AG10803 (cell line): ENCODE results near the gene RBM43.
A peak's percentile ranks its signal among the peaks of the same experiment; 100 is the strongest.
"Not testable (repeated sequence)": the region's sequence is repeated elsewhere in the genome, so short reads cannot be mapped to it uniquely, and the experiment has no call there.

Experiments used
- DNase-seq: peaks from one replicate; pipeline ENCODE4 v3.0.0; 2010; ENCODE audit warnings: low read depth
- H3K4me3 ChIP-seq: 2 replicates; pipeline ENCODE4 v1.5.1; 2011; ENCODE audit warnings: mild to moderate bottlenecking, low read length, control low read depth
- TF ChIP-seq, protein P1 (sequence below): conservative IDR thresholded peaks from 2 replicates; pipeline ENCODE4 v1.5.1; 2011; ENCODE audit warnings: mild to moderate bottlenecking, low read length, control low read depth, inconsistent platforms

The RBM43 gene

DNA sequence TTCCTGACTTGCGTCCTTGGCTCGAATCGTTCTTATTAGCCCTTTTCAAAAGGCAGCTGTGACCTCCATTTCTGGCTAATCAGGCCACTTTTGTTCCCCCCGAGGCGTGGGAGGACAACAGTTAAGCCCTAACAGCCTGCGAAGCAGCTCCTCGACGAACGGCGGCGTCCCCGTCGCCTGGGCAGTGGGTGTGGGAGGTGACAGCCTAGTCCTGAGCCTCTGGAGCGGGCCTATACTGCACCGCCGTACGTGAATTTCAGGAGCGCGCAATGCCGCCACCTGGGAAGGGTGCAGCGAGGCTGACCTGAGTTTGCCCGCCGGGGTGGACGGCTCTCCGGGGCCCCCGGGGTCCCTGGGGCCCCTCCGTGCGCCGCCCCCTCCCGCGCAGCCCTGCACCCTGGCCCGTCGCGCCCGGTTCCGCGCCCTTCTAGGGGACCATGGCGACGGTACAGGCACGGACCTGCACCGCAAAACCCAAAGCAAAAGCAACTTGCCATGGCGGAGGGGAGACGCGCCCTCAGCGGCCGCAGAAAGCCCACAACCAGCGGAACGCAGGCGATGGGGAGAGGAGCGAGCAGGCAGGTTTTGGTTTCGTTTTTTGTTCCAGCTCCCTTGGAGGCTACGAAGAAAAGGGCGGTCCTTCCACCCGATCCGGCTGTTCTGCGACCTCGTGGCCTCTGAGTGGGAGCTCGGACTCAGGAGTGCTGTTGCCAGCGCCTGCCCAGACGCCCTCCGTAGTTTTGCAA lies at the start of gene RBM43:
Gene RBM43 (minus strand): TSS at position 633 of the 746 bp plus-strand sequence. CDS start 136 bp downstream, at position 497.
- DNase-seq, result peak; percentile 96
- TF ChIP-seq, protein P1, sequence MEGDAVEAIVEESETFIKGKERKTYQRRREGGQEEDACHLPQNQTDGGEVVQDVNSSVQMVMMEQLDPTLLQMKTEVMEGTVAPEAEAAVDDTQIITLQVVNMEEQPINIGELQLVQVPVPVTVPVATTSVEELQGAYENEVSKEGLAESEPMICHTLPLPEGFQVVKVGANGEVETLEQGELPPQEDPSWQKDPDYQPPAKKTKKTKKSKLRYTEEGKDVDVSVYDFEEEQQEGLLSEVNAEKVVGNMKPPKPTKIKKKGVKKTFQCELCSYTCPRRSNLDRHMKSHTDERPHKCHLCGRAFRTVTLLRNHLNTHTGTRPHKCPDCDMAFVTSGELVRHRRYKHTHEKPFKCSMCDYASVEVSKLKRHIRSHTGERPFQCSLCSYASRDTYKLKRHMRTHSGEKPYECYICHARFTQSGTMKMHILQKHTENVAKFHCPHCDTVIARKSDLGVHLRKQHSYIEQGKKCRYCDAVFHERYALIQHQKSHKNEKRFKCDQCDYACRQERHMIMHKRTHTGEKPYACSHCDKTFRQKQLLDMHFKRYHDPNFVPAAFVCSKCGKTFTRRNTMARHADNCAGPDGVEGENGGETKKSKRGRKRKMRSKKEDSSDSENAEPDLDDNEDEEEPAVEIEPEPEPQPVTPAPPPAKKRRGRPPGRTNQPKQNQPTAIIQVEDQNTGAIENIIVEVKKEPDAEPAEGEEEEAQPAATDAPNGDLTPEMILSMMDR, result no peak; the same call in 1 of the 2 replicates
- H3K4me3 ChIP-seq, result peak within 1 kb of the TSS; percentile 89

DNA sequence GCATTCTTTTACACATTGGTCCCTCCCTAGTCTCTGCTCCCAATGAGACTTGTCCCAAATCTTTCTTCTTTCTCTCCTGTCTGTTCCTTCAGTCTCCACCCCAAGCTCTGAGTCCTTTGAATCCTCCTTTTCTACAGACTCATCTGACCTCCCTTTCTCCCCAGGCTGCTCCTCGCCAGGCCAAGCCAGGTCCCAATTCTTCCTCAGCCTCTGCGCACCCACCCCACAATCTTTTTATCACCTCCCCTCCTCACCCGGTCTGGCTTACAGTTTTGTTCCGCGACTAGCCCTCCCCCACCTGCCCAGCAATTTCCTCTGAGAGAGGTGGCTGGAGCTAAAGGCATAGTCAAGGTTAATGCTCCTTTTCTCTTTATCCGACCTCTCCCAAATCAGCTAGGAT lies 48.6 kb upstream of the RBM43 start:
- DNase-seq, H3K4me3 ChIP-seq: not testable (repeated sequence)

DNA sequence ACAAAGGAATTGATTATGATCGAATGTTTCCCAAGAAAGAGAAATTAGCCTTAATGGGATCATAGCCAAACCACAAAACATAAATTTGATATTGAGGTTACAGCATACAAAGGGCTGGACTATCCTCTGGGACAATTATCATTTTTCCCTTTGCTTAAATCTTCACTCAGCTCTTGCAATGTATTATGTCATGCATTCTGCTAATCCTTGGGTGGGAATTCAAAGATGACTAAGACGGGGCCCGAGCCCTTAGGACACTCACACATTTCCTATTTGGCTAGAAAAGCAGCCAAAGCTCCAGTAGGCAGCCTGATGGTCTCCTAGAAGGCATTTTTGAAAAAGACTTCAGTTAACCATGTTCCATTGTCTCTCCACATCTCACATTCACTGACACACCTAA lies 45.0 kb upstream of the RBM43 start:
- TF ChIP-seq, protein P1, result no peak
- peak; percentile 87 for DNase-seq
- no peak overlapping the region for H3K4me3 ChIP-seq

DNA sequence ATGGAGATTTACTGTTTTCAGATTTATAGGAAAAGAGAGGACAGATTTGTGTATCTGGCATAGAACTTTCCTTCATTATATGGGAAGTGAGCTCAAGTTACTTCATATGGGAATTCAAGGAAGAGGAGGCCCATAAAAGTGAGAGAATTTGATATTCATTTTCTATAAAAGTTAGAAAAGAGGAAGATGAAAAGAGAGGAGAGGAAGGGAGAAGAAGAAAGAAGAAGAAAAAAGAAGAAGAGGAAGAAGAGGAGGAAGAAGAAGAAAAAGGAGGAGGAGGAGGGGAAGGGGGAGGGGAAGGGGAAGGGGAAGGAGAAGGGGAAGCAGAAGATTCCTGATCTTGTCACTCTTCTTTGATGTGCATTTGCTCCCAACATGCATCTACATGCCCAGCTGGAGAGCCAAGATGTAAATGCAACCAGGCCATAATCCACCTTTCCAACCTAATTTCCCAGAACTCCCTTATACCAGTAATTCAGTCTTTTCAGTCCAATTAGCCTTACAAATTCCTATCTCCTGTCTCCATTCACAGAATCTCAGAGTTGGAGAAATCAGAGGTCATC lies 43.5 kb upstream of the RBM43 start:
- H3K4me3 ChIP-seq, result no peak overlapping the region
- DNase-seq, result no peak
- TF ChIP-seq, protein P1, result no peak

DNA sequence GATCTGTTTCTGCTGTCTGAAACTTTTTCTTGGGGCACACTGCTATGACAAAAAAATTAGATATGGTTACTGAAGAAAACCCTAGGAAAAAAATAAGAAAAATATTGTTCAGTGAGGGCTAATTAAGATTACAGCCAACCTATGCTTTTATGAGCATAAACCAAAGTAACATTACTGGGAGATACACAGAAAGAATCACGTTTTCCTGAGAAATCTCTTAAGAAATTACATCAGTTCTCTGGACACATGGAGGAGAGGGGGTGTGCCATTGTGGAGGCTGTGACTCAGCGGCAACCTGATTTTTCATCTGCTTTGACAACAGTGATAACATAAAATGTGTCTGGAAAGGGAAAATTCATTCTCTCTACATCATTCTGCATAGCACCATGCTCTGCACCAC lies 41.2 kb upstream of the RBM43 start:
- peak; percentile 89 for DNase-seq
- no peak overlapping the region for H3K4me3 ChIP-seq
- TF ChIP-seq, protein P1, result no peak

DNA sequence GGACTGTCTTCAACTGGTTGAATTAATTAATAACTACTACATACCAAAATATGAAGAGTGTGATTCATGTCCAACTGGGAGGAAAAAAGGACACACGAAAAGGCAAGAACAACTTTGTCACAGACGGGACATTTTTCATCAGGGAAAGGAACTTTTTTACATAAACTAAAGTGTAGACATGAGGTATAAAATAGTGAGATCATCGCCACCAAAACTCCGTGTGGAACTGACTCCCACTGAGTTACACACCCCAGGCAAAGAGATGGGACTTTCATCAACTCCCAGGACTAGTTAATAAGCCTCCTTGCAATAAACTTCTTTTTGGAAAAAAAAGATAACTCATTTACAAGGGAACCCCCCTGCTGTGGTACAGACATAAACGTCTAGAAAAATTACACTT lies 40.7 kb upstream of the RBM43 start:
- DNase-seq, result peak; percentile 35
- TF ChIP-seq, protein P1, result no peak
- H3K4me3 ChIP-seq, result no peak overlapping the region

DNA sequence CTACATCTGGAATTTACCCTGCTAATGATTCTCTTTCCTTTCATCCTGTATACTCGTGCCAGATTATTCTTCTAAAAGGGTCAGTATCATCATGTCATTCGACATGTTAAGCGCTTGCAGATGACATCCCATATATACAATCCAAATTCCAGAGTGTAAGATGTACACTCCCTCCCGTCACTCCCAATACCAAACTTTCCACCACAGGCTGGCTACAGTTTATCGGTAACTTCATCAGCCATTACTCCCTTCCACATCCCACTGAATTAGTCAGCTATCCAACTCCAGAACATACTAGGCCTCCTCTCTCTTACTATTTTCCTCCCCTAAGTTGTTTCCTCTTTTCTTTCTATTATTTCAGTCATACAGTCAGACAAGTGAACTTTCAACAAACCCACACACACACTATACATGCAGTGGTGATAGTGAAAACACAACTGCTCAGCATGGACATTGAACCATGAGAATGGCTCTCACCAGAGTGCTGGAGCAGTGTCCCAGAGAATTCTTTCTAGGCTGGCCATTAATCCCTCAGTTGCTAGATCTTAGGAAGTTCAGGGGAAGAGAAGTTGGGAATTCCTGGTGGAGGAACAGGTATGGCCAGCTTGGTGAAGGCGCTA lies 38.4 kb upstream of the RBM43 start:
- no peak overlapping the region for H3K4me3 ChIP-seq
- peak; percentile 27 for DNase-seq
- TF ChIP-seq, protein P1, result no peak
